Loucy (cell line): ENCODE data around the gene CDKN1C.

ENCODE experiments used
- H2AFZ ChIP-seq: fragments of 200-600 bp; sonication (generic); 2 replicates; pipeline ENCODE4 v1.6.0; 2016; ENCODE audit warnings: antibody characterized with exemption, mild to moderate bottlenecking, low read length, moderate library complexity
- H3F3A ChIP-seq: fragments of 200-600 bp; 2 replicates; pipeline ENCODE4 v1.6.0; 2016; ENCODE audit warnings: antibody characterized with exemption, low read depth, mild to moderate bottlenecking
- H3K27me3 ChIP-seq: fragments of 200-600 bp; sonication (generic); 2 replicates; pipeline ENCODE4 v1.6.1; 2014; ENCODE audit warnings: low read length, mild to moderate bottlenecking; ENCODE audit not compliant: insufficient read depth, poor library complexity, severe bottlenecking
- H3K36me3 ChIP-seq: fragments of 200-600 bp; sonication (generic); 2 replicates; pipeline ENCODE4 v1.6.1; 2016; ENCODE audit warnings: low read length; ENCODE audit not compliant: insufficient read depth
- H3K4me1 ChIP-seq: fragments of 200-600 bp; sonication (generic); 2 replicates; pipeline ENCODE4 v1.5.1; 2014; ENCODE audit warnings: low read length, mild to moderate bottlenecking; ENCODE audit not compliant: insufficient read depth, poor library complexity, severe bottlenecking
- H3K4me2 ChIP-seq: fragments of 200-600 bp; sonication (generic); 2 replicates; pipeline ENCODE4 v1.6.0; 2014; ENCODE audit warnings: antibody characterized with exemption, low read length, low read depth, mild to moderate bottlenecking; ENCODE audit not compliant: poor library complexity, severe bottlenecking
- H3K4me3 ChIP-seq: fragments of 200-600 bp; sonication (generic); 2 replicates; pipeline ENCODE4 v1.5.1; 2014; ENCODE audit warnings: low read length, mild to moderate bottlenecking, mixed read lengths; ENCODE audit not compliant: poor library complexity, severe bottlenecking
- H3K79me2 ChIP-seq: fragments of 200-600 bp; sonication (generic); 2 replicates; pipeline ENCODE4 v1.6.1; 2014; ENCODE audit warnings: low read length; ENCODE audit not compliant: insufficient read depth
- H3K9ac ChIP-seq: fragments of 200-600 bp; sonication (generic); 2 replicates; pipeline ENCODE4 v1.6.0; 2014; ENCODE audit warnings: mild to moderate bottlenecking, low read depth, low read length, moderate library complexity; ENCODE audit not compliant: poor library complexity, severe bottlenecking
- H3K9me2 ChIP-seq: fragments of 200-600 bp; sonication (generic); replicated peaks from 2 replicates; pipeline ENCODE4 v1.6.1; 2016; ENCODE audit warnings: low read depth, low read length, mixed read lengths
- H3K9me3 ChIP-seq: fragments of 200-600 bp; sonication (generic); 2 replicates; pipeline ENCODE4 v1.6.1; 2014; ENCODE audit warnings: mild to moderate bottlenecking, antibody characterized with exemption, low read length, low read depth; ENCODE audit not compliant: insufficient read depth
- H4K20me1 ChIP-seq: fragments of 200-600 bp; sonication (generic); 2 replicates; pipeline ENCODE4 v1.6.0; 2014; ENCODE audit warnings: antibody characterized with exemption, low read length, mild to moderate bottlenecking; ENCODE audit not compliant: insufficient read depth, poor library complexity, severe bottlenecking
- EZH2phosphoT487 ChIP-seq: fragments of 200-600 bp; IDR thresholded peaks from 2 replicates; pipeline ENCODE4 v1.6.1; 2018; ENCODE audit warnings: antibody characterized with exemption, mild to moderate bottlenecking, moderate library complexity, borderline replicate concordance
- TF ChIP-seq, protein P1 (sequence below): fragments of 200-600 bp; sonication (generic); conservative IDR thresholded peaks from 2 replicates; pipeline ENCODE4 v1.5.1; 2014; ENCODE audit warnings: mild to moderate bottlenecking, antibody characterized with exemption, low read length

Gene CDKN1C

DNA sequence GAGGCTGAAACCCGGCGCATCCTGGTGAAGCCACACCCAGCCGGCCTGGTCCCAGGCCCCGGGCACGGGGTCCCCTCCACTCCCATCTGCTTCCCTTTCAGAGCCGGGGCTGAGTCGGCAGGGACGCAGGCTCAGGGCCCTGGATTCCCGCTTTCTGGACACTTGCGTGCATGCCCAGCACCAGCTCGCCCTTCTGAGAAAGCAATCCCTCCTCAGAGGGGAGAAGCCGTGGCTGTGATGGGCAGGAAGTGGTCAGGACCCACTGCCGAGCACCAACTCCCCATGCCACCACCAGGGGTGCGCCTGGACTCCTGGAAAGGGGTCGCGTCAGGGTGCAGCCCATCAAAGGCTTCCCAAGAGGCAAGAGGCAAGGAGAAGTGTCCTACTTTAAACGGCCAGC lies 15.1 kb downstream of the CDKN1C start:
- Histone ChIP-seq H3K4me1 (peaks cover 22% of the 10 kb centered on the region), H4K20me1 (no peaks in the 10 kb centered on the region), H3K36me3 (no peaks in the 10 kb centered on the region), H3K27me3 (no peaks in the 10 kb centered on the region), H3K4me2 (peak overlapping the region; percentile 59), H3K79me2 (no peaks in the 10 kb centered on the region), H3K4me3 (peak overlapping the region; percentile 26), H3K9ac (peak overlapping the region; percentile 62), H3F3A (no peaks in the 10 kb centered on the region), H3K9me2 (no peaks in the 10 kb centered on the region), H3K9me3 (0 out of 2 replicates have a peak, but pooled peaks cover 3% of the 10 kb centered on the region), H2AFZ (peak overlapping the region; percentile 52)
- TF ChIP-seq, protein P1, sequence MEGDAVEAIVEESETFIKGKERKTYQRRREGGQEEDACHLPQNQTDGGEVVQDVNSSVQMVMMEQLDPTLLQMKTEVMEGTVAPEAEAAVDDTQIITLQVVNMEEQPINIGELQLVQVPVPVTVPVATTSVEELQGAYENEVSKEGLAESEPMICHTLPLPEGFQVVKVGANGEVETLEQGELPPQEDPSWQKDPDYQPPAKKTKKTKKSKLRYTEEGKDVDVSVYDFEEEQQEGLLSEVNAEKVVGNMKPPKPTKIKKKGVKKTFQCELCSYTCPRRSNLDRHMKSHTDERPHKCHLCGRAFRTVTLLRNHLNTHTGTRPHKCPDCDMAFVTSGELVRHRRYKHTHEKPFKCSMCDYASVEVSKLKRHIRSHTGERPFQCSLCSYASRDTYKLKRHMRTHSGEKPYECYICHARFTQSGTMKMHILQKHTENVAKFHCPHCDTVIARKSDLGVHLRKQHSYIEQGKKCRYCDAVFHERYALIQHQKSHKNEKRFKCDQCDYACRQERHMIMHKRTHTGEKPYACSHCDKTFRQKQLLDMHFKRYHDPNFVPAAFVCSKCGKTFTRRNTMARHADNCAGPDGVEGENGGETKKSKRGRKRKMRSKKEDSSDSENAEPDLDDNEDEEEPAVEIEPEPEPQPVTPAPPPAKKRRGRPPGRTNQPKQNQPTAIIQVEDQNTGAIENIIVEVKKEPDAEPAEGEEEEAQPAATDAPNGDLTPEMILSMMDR = peak; percentile 58
- no peak for TF ChIP-seq EZH2phosphoT487

DNA sequence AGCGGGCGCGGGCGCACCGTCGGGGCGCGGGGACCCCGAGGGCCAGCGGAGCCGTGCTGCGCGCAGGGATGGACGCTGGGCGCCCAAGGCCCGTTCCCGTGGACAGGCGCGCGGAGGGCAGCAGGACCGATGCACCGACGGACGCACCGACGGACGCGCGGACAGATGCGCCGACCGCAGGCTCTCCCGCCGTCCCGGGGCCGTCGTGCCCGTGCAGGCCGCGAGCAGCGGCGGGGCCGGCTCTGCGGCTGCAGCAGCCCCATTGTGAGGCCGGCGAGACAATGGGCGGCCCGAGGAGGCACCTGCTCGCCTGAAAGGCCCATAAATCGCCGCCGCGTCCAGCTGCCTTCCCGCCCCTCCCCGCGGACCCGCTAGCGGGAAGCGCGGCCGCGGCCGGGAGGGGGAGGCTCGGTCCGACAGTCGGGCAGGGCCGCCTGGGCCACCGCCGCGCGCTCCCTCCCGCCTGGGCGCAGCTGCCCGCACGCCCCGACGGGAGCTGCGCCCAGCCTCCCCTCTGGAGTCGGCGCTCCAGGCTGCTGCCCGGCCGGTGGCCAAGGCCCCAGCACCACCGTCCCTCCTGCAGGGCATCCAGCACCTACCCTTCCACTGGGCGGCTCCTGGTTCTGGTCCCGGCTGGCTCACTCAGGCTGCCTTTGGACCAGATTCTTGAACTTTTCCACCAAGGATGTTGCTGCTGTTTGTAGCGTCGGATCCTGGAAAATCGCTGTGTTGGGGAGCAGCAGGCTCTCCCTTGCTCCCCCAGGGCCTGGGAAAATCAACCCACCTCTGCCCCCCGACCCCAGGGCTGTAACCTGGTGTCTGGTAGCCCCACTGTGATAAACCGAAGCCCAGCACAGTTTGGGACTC lies 15.8 kb downstream of the CDKN1C start:
- Histone ChIP-seq H4K20me1 (no peaks in the 10 kb centered on the region), H3K4me3 (peak overlapping the region; percentile 26)

DNA sequence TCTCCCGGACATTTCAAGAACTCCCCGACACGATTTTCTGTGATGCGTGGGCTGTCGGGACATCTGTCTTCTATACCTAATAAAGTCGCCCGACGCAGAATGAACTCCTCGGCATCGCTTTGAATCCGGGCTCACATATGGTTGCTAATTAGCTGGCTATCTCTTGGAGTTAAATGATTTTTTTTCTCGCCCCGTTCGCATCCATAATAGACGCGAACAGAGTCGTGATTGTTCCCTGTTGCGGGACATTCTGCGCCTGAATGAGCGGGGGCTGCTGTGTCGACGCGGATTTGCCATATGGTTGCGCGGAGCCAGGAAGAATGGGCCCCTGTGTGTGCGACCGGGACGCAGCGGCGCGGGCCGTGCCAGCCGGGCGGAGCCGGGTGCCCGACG lies 16.4 kb downstream of the CDKN1C start:
- TF ChIP-seq, protein P1 = no peak
- TF ChIP-seq EZH2phosphoT487 = no peak
- Histone ChIP-seq H3K4me1 (peaks cover 32% of the 10 kb centered on the region), H3K4me3 (no peak overlapping the region), H2AFZ (no peak overlapping the region), H3F3A (no peaks in the 10 kb centered on the region), H3K4me2 (no peak overlapping the region), H3K9me2 (no peaks in the 10 kb centered on the region), H3K79me2 (no peaks in the 10 kb centered on the region), H3K9me3 (no peaks in the 10 kb centered on the region), H4K20me1 (no peaks in the 10 kb centered on the region), H3K9ac (no peak overlapping the region), H3K27me3 (no peaks in the 10 kb centered on the region), H3K36me3 (no peaks in the 10 kb centered on the region)

More for the DNA sequence above, 15.8 kb downstream of the CDKN1C start:
- Histone ChIP-seq H3K9ac (peak overlapping the region; percentile 62), H3K9me2 (no peaks in the 10 kb centered on the region), H3F3A (no peaks in the 10 kb centered on the region), H3K9me3 (0 out of 2 replicates have a peak, but pooled peaks cover under 1% of the 10 kb centered on the region), H3K27me3 (no peaks in the 10 kb centered on the region), H3K4me1 (peaks cover 26% of the 10 kb centered on the region), H3K36me3 (no peaks in the 10 kb centered on the region), H2AFZ (peak overlapping the region; percentile 52), H3K79me2 (no peaks in the 10 kb centered on the region), H3K4me2 (peak overlapping the region; percentile 59)
- TF ChIP-seq EZH2phosphoT487 = no peak
- TF ChIP-seq, protein P1 = no peak
